Endometrial microvascular endothelial cells (primary cell): ENCODE measurements around the gene CLIC4. TPM values are rescaled to one million over a fixed set of nuclear protein-coding genes. Genes with fewer than 3 reads are reported as not detected.
"Not testable (repeated sequence)": the region's sequence is repeated elsewhere in the genome, so short reads cannot be mapped to it uniquely, and the experiment has no call there.

Experiments
- in situ Hi-C: cut with HindIII; loops from 2 replicates; pipeline ENCODE4 v1.10.0; 2017; ENCODE audit warnings: low sequenced_read_pairs, low pct_unique_long_range_greater_than_20kb; ENCODE audit errors: inconsistent ontology term
- total RNA-seq: library from RNA; depleted of rRNA; stranded (reverse); fragments of >200 nt; gene quantifications from one replicate; pipeline ENCODE4 v1.2.3, GENCODE V29; 2015; ENCODE audit errors: inconsistent ontology term

CLIC4 gene
- total RNA-seq, 1 donor from 2014 or later: 565 TPM

GRCh38 chr1:24793447-24794129 is 48.3 kb downstream of the CLIC4 start:
- in situ Hi-C loops: no loop called here

- in situ Hi-C loops: not testable (repeated sequence)
Observed at GRCh38 chr1:24794130-24794502, 48.9 kb downstream of the CLIC4 start.

GRCh38 chr1:24795236-24795635 is 50.0 kb downstream of the CLIC4 start:
- in situ Hi-C loops: no loop called here

DNA sequence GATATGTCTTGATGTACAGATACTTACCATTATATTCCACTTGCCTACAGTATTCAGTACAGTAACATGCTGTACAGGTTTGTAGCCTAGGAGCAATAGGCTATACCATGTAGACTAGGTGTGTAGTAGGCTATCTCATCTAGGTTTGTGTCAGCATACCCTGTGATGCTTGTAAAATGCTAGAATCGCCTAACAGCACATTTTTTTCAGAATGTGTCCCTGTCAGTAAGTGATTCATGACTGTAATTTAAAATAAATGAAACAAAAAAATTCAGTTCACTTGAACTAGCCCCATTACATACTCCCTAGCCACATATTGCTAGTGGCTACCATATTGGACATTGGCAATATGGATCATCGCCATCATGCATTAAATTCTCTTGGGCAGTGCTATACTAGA is 51.3 kb downstream of the CLIC4 start:
- in situ Hi-C loops: no loop called here

GRCh38 chr1:24799242-24799641 is 54.0 kb downstream of the CLIC4 start:
- in situ Hi-C loops: not testable (repeated sequence)

GRCh38 chr1:24801176-24801575 is 55.9 kb downstream of the CLIC4 start:
- in situ Hi-C loops: no loop called here

DNA sequence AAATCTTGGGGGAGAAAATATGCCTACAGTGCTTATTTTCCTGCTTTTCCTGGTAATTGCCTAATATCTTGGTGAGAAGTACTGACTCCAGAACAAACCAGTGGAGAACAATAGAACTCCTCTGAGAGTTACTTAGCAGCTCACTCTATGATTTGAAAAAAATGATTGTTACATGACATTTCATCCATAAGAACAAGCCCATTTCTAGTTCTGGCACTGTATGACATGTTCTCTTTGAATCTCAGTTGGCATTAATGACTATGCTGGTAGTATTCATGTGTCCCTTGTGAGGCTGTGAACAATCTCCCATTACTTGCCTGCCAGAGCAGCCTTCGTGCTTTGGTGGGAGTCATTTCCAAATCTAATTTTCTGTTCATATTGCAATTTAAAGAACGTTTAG is 58.0 kb downstream of the CLIC4 start:
- in situ Hi-C loops: no loop called here

DNA sequence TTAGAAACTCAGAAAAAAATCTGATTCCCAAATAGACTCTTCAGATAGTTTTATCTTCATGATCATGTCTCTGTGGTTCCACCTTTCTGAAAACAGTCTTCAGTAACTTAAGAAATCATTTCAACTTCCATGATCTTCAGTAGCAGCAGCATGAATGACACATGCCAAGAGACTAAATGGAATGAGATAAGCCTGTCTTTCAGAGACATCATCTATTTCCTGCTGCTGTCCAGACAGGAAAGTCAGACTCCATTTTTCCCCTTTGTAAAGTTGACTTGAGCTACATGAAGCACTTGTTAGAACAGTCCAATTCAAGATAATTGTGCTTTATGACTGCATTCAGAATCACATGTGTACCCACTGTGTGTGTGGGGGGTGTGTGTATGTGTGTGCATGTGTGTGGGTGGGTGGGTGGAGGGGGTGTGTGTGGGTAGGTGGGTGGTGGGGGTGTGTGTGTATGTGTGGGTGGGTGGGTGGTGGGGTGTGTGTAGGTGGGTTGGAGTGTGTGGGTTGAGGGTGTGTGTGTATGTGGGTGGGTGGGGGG is 58.8 kb downstream of the CLIC4 start:
- in situ Hi-C loops: no loop called here

- in situ Hi-C loops: no loop called here
Observed at GRCh38 chr1:24805534-24806301, 60.5 kb downstream of the CLIC4 start.

DNA sequence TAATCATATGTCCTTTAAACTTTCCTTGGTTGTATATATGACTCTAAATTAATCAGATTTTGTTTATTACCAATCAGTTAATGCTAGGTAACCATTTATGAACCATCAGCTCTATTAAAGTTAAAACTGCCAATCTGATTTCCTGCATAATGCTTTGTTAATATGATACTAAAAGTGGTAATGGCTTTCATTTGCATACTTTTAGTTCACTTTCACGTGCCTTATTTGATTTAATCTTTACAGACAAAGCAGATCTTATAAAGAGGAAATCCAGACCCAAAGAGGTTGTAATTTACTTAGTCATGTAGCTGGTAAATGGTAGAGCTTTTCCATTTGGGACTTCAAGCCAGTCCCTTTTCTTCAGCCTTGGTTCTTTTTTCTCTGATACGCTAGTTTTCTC is 61.3 kb downstream of the CLIC4 start:
- in situ Hi-C loops: no loop called here

GRCh38 chr1:24811494-24811893 is 66.2 kb downstream of the CLIC4 start:
- in situ Hi-C loops: not testable (repeated sequence)

- in situ Hi-C loops: not testable (repeated sequence)
Observed at GRCh38 chr1:24820221-24820620, 75.0 kb downstream of the CLIC4 start.

GRCh38 chr1:24822887-24823286 is 77.6 kb downstream of the CLIC4 start:
- in situ Hi-C loops: no loop called here

DNA sequence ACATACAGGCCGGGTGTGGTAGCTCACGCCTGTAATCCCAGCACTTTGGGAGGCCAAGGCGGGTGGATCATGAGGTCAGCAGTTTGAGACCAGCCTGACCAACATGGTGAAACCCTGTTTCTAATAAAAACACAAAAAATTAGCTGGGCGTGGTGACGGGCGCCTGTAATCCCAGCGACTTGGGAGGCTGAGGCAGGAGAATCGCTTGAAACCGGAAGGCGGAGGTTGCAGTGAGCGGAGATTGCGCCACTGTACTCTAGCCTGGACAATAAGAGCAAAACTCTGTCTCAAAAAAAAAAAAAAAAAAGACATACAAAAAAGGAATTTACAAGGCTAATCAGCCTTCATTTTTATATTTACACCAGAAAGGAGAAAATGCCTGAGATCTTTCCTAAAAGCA is 78.2 kb downstream of the CLIC4 start:
- in situ Hi-C loops: not testable (repeated sequence)

- in situ Hi-C loops: no loop called here
Observed at GRCh38 chr1:24825174-24825573, 79.9 kb downstream of the CLIC4 start.

GRCh38 chr1:24826510-24826909 is 81.3 kb downstream of the CLIC4 start:
- in situ Hi-C loops: no loop called here

GRCh38 chr1:24827379-24828135 is 82.3 kb downstream of the CLIC4 start:
- in situ Hi-C loops: no loop called here

GRCh38 chr1:24828183-24828886 is 83.1 kb downstream of the CLIC4 start:
- in situ Hi-C loops: no loop called here

- in situ Hi-C loops: no loop called here
Observed at GRCh38 chr1:24828887-24829192, 83.6 kb downstream of the CLIC4 start.
